Neural cell (in vitro differentiated cells): ENCODE data around the gene PXDN. TPM values are rescaled to one million over a fixed set of nuclear protein-coding genes. Genes with fewer than 3 reads are reported as not detected.

Experiments used
- H2AFZ ChIP-seq: fragments of 200-600, 300-800 bp; sonication (generic), shearing (Covaris generic); 2 replicates; pipeline ENCODE4 v1.6.0; 2014; ENCODE audit warnings: low read depth, mild to moderate bottlenecking, antibody characterized with exemption, low read length, moderate library complexity
- H3F3A ChIP-seq: fragments of 200-600 bp; shearing (Covaris generic); 2 replicates; pipeline ENCODE4 v1.6.1; 2016; ENCODE audit warnings: mild to moderate bottlenecking, moderate library complexity, mixed read lengths, antibody characterized with exemption, low read length; ENCODE audit not compliant: insufficient read depth, poor library complexity, severe bottlenecking
- H3K27ac ChIP-seq: fragments of 200-600, 300-800 bp; sonication (generic), shearing (Covaris generic); 2 replicates; pipeline ENCODE4 v1.5.1; 2014; ENCODE audit warnings: mild to moderate bottlenecking, low read length, moderate library complexity
- H3K27me3 ChIP-seq: fragments of 300-800, 200-600 bp; sonication (generic), shearing (Covaris generic); 2 replicates; pipeline ENCODE4 v1.6.0; 2014; ENCODE audit warnings: mild to moderate bottlenecking, low read depth, low read length, moderate library complexity; ENCODE audit not compliant: insufficient read depth
- H3K36me3 ChIP-seq: fragments of 300-800, 200-600 bp; sonication (generic), shearing (Covaris generic); 2 replicates; pipeline ENCODE4 v1.5.1; 2014; ENCODE audit warnings: mild to moderate bottlenecking, antibody characterized with exemption, low read length, moderate library complexity; ENCODE audit not compliant: insufficient read depth
- H3K4me2 ChIP-seq: fragments of 300-800, 200-600 bp; sonication (generic), shearing (Covaris generic); 2 replicates; pipeline ENCODE4 v1.6.0; 2014; ENCODE audit warnings: mild to moderate bottlenecking, low read length
- H3K4me3 ChIP-seq: fragments of 300-800, 200-600 bp; sonication (generic), shearing (Covaris generic); 2 replicates; pipeline ENCODE4 v1.5.1; 2014; ENCODE audit warnings: mild to moderate bottlenecking, low read length, moderate library complexity
- H3K79me2 ChIP-seq: fragments of 200-600 bp; shearing (Covaris generic); replicated peaks from 2 replicates; pipeline ENCODE4 v1.6.0; 2014; ENCODE audit warnings: mild to moderate bottlenecking, low read length, moderate library complexity; ENCODE audit not compliant: insufficient read depth
- H3K9ac ChIP-seq: fragments of 300-800, 200-600 bp; sonication (generic), shearing (Covaris generic); 2 replicates; pipeline ENCODE4 v1.6.1; 2016; ENCODE audit warnings: mild to moderate bottlenecking, low read length, mixed read lengths
- H3K9me2 ChIP-seq: fragments of 200-600 bp; shearing (Covaris generic); 2 replicates; pipeline ENCODE4 v1.6.1; 2016; ENCODE audit warnings: mild to moderate bottlenecking, low read length, mixed read lengths; ENCODE audit not compliant: insufficient read depth
- H3K9me3 ChIP-seq: fragments of 200-600, 300-800 bp; sonication (generic), shearing (Covaris generic); 2 replicates; pipeline ENCODE4 v1.6.1; 2016; ENCODE audit warnings: mild to moderate bottlenecking, mixed run types, low read length, moderate library complexity, mixed read lengths
- H4K20me1 ChIP-seq: fragments of 200-600 bp; shearing (Covaris generic); 2 replicates; pipeline ENCODE4 v1.6.1; 2016; ENCODE audit warnings: mild to moderate bottlenecking, mixed run types; ENCODE audit not compliant: insufficient read depth
- EP300 ChIP-seq: fragments of 450-650 bp; conservative IDR thresholded peaks from 2 replicates; pipeline ENCODE4 v1.6.1; 2014; ENCODE audit warnings: antibody characterized with exemption, mild to moderate bottlenecking, moderate library complexity; ENCODE audit not compliant: poor library complexity, severe bottlenecking
- EZH2 ChIP-seq: fragments of 200-600, 300-800 bp; shearing (Covaris generic), sonication (generic); IDR thresholded peaks from 2 replicates; pipeline ENCODE4 v1.6.1; 2014; ENCODE audit warnings: antibody characterized with exemption, low read length, borderline replicate concordance, mild to moderate bottlenecking; ENCODE audit not compliant: insufficient read depth, poor library complexity, severe bottlenecking
- MXI1 ChIP-seq: fragments of 450-650 bp; conservative IDR thresholded peaks from 2 replicates; pipeline ENCODE4 v1.6.1; 2014; ENCODE audit warnings: antibody characterized with exemption, mild to moderate bottlenecking; ENCODE audit not compliant: poor library complexity, severe bottlenecking
- POLR2AphosphoS5 ChIP-seq: IDR thresholded peaks from 2 replicates; pipeline ENCODE4 v1.6.1; 2012
- RAD21 ChIP-seq: fragments of 450-650 bp; conservative IDR thresholded peaks from 2 replicates; pipeline ENCODE4 v1.6.1; 2014; ENCODE audit warnings: antibody characterized with exemption, mild to moderate bottlenecking, moderate library complexity
- REST ChIP-seq: IDR thresholded peaks from 2 replicates; pipeline ENCODE4 v1.6.1; 2012; ENCODE audit warnings: borderline replicate concordance
- SMC3 ChIP-seq: fragments of 450-650 bp; conservative IDR thresholded peaks from 2 replicates; pipeline ENCODE4 v1.6.1; 2014; ENCODE audit warnings: antibody characterized with exemption, mild to moderate bottlenecking, moderate library complexity; ENCODE audit not compliant: poor library complexity
- TAF1 ChIP-seq: IDR thresholded peaks from 2 replicates; pipeline ENCODE4 v1.6.1; 2012; ENCODE audit warnings: low read depth
- polyA plus RNA-seq: library from polyadenylated mRNA; depleted of rRNA; stranded (reverse); fragments of >200 nt; gene quantifications from 2 replicates; pipeline ENCODE4 v1.2.3, GENCODE V29; 2014
- TF ChIP-seq, protein P1 (sequence below): fragments of 450-650 bp; IDR thresholded peaks from 2 replicates; pipeline ENCODE4 v1.5.1; 2014; ENCODE audit warnings: antibody characterized with exemption, mild to moderate bottlenecking, moderate library complexity; ENCODE audit not compliant: poor library complexity, severe bottlenecking

The PXDN gene
- polyA plus RNA-seq, 1 donor from 2014 or later = 181 TPM

GRCh38 chr2:1594373-1595171 lies 149.7 kb downstream of the PXDN start:
- TF ChIP-seq RAD21 = no peak
- no peak for TF ChIP-seq SMC3
- no peak for TF ChIP-seq POLR2AphosphoS5
- TF ChIP-seq EP300 = no peak
- no peak for TF ChIP-seq EZH2
- Histone ChIP-seq H3K27me3 (no peaks in the 10 kb centered on the region), H2AFZ (no peak overlapping the region), H3K9me3 (no peaks in the 10 kb centered on the region), H3K79me2 (no peaks in the 10 kb centered on the region), H3K27ac (no peak overlapping the region), H3K4me2 (no peak overlapping the region), H3F3A (no peaks in the 10 kb centered on the region), H3K9me2 (no peaks in the 10 kb centered on the region), H3K36me3 (no peaks in the 10 kb centered on the region), H3K9ac (no peak overlapping the region), H3K4me3 (no peak overlapping the region), H4K20me1 (no peaks in the 10 kb centered on the region)

- H3K27ac ChIP-seq = no peak overlapping the region
- H3F3A ChIP-seq = no peaks in the 10 kb centered on the region
- H4K20me1 ChIP-seq = no peaks in the 10 kb centered on the region
- no peak overlapping the region for H3K4me2 ChIP-seq
- no peak overlapping the region for H3K4me3 ChIP-seq
- H3K36me3 ChIP-seq = no peaks in the 10 kb centered on the region
- H3K9me3 ChIP-seq = no peaks in the 10 kb centered on the region
- no peaks in the 10 kb centered on the region for H3K9me2 ChIP-seq
- no peaks in the 10 kb centered on the region for H3K27me3 ChIP-seq
- no peaks in the 10 kb centered on the region for H3K79me2 ChIP-seq
- TF ChIP-seq EZH2 (no peak), SMC3 (no peak), REST (no peak), RAD21 (no peak), TAF1 (no peak), EP300 (no peak), MXI1 (no peak), POLR2AphosphoS5 (no peak)
- TF ChIP-seq, protein P1, sequence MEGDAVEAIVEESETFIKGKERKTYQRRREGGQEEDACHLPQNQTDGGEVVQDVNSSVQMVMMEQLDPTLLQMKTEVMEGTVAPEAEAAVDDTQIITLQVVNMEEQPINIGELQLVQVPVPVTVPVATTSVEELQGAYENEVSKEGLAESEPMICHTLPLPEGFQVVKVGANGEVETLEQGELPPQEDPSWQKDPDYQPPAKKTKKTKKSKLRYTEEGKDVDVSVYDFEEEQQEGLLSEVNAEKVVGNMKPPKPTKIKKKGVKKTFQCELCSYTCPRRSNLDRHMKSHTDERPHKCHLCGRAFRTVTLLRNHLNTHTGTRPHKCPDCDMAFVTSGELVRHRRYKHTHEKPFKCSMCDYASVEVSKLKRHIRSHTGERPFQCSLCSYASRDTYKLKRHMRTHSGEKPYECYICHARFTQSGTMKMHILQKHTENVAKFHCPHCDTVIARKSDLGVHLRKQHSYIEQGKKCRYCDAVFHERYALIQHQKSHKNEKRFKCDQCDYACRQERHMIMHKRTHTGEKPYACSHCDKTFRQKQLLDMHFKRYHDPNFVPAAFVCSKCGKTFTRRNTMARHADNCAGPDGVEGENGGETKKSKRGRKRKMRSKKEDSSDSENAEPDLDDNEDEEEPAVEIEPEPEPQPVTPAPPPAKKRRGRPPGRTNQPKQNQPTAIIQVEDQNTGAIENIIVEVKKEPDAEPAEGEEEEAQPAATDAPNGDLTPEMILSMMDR = no peak
- no peak overlapping the region for H3K9ac ChIP-seq
- no peak overlapping the region for H2AFZ ChIP-seq
Observed at GRCh38 chr2:1594123-1594372, 150.3 kb downstream of the PXDN start.
